ENCODE measurements around the gene NRG3.

The NRG3 gene

DNA sequence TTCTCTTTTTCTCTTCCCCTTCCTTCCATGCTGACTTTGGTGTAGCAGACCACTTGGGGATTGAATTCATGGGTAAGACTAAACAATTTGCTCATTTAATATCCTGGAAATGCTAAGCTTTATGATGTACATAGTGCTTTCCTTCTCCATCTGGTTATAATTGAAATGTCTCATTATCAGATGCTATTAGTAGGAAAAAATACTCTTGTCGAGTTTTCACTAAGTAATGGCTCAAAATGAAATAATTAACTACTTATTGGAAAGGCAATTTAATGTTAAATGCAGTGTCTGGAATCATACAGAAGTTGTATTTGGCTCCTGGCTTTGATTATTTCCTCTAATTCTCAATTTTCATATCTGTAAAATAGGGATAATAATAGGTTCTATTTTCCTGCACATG is 990.4 kb downstream of the NRG3 start:
- DNase-seq = no peak

DNA sequence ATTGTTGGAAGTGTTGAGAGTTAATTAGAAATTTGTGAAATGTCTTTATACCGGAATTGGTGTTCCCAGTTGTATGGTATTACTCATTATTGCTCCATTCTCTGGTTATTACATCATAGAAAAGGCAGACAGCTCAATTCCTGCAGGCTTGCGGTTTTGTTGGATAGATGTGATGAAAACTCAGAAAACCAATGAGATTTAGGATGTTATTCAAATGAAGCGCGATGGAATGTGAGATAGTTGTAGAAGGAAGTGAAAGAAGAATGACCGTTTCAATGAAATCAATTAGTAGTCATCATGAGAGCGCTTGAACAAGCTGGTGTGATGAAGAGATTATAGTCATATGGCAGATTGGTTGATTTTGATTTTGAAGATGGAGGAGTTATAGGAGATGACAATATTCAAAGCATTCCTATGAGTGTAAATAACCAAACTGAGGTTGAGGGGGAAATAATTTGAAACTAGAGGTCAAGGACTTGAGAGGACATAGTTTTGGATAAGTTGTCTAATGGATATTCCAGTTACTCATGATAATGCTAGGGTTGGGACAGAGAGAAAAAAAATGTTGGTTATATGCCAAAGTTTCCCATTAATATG is 991.5 kb downstream of the NRG3 start:
- DNase-seq = no peak

DNA sequence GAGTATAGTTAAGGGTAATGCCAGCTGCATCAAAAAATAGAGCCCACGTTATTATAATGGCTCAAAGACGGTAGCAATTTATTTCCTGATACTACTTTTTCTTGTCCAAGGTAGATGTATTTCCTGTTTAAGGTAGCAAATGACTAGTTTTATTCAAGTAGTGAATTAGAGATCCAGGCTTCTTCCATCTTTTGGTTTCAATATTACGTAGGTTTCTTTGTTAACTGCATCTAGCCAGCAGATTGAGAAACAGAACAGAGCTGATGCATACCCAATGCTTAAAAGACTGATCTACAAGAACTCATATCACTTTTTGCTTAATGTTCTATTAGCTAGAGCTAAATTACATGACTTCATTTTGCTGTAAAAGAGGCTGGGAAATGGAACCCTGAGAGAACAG is 992.1 kb downstream of the NRG3 start:
- DNase-seq = no peak

DNA sequence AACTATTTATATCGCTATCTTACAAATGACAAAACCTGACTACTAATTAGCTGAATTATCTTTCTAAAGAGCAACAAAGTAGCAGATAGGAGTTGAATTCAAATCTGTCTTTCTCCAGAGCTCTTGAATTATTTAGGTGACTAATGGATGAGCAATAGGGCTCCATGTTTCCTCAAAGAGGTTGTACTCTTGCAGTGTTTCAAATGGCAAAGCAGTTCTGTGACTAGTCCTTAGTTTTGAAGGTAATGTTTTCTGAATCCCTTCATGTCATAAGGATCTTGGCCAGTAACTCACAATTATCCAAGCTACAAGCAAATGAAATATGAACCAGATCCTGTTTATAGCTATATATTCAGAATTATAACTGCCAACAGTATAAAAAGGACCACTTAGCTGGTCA is 999.7 kb downstream of the NRG3 start:
- no peak for DNase-seq

DNA sequence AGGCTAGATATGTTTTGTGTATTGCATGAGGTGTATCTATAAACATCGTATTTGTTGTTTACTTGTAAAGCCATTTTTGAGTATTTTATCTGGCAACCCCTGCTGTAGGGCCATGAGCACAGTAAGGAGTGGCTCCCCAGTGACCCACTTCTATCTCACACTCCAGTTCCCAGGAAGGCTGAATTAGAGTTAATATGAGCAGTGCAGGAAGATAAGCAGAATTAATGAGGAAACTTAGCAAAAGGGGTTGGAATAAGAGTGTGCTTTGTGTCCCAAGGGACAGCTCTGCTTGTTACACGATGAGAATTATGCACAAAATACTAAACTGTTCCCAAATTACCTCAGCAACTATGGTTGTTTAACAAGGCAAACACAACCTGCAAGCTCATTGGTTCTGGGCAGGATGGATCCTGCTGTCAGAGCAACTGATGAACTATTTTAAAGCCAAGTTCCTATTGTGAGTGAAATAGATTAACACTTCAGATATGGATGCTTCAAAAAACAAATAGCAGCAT is 1005.8 kb downstream of the NRG3 start:
- no peak for DNase-seq

DNA sequence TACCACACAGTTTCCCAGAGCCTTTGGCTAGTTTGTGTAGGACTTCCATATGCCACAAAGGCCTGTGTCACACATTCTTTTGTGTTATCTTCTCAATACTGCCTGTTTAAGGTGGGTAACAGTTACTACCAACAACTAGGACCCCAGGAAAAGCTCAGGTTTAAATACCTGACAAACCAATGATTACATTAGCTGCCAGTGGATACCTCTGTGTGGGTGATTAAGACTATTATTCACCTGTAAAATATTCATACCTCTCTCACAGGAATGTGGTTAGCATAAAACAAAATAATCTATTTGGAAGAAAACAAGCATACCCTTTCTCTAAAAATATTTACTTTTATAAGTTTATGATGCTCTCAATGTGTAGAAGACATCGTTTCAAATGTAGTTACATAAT is 1007.7 kb downstream of the NRG3 start:
- DNase-seq = no peak

DNA sequence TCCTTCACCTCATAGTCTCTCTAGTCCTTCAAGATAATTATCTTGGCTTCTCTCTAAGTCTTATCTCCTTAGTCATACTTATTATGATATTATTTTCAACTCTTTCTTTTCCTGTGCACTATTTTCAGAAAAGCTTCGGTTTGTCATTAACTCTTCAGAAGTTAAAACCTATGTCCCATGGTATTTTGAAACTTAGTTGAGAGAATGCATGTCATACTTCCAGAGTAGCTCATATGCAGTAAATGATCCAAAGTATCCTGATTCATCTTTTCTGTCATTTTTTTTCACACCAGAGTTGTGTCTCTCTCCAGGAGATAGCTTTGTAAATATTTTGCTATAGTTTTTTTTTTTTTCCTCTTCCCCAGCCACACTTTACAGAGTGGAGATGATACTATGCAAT is 1008.6 kb downstream of the NRG3 start:
- no peak for DNase-seq

DNA sequence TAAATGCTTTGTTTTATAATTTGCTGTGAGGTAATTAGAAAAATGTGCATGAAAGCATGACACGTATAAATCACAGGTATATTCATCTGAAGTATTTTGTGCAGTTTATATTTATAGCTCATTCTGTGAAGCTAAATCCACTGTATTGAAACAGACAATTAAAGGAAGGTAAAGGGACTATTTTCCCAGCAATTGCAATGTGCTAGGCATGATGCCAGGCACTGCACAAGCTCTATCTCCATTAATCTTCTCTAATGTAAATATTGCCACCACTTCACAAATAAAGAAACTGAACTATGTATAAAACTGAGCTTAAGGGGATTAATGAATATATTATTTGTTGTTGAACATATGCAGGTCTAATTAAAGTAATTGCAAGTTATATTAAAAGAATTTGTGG is 1012.5 kb downstream of the NRG3 start:
- no peak for DNase-seq

DNA sequence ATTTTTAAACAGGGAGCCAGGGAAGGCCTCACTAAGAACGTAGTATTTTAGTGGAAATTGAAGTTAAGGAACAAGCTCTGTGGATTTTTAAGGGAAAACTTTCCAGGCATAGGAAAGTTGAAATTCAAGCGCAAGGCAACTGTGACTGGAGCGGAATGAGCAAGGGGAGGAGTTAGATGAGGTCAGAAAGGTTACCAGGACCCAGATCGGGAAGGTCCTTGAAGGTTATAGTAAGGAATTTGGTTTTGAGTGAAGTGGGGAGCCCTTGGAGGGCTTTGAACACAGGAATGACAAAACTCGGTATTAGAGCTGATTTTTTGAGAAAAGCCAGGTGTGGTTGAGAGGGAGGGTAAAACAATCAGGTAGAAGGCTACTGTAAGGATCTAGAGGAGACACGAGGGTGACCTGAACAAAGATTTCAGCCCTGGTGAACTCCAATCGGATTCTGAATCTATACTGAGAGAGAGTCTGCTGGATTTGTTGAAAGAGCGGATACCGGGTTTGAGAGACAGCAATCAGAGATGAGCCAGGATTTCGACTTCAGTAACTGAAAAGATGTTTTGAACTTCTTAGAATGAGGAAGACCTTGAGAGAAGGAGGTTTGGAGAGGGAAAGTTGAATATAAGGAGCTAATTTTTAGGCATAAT is 1013.9 kb downstream of the NRG3 start:
- DNase-seq = no peak

DNA sequence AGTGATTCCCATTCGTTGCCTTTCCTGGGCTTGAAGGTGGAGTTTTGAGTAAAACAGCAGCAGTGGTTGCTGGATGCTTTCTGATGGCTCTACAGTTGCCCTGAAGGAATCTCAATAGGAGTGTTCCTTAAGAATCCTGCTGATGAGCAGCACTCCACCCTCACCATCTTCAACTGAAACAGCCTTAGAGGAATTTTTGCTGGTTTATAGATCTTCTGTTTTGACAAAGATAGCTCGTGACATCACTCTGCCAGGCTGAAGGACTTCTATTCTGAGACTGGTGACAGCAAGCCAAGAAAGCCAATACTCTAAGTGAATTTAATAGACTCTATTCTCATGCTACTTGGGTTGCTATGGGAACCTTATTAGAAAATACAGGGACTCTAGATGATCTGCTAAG is 1014.7 kb downstream of the NRG3 start:
- DNase-seq = no peak

DNA sequence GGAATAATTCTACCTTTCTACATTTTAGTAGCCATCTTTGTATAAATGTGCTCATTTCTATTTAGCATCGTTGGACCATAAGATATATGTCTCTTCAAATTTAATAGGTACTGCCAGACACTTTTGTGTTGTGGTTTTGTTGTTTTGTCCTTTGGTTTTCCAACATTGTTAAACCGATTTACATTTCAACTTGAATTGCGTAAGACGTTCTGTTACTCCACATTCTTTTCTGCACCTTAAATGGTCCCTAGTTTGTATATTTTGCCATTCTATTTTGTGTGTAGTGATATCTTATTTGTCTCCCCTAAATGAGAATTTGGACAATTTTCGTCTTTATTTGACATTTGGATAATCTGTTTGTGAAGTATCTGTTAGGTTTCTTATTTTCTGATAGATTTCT is 1015.6 kb downstream of the NRG3 start:
- DNase-seq = no peak

DNA sequence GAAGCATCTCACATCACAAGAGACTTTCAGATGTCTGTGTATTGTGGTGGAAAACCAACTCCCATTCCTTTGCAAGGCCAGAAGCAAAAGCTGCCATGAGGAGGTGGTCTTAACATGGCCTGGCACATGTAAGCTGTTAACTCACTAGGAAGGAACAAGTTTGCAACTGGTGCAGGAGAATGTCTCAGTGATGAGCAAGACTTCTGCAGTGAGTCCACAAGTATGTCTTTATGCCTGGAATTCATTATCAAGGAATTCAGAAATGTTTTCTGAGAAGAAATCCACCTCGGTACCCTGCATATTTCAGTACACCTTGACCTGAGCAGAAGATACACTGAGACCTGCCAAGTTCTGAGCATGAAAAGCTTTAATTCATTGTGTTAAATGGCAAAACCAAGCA is 1033.1 kb downstream of the NRG3 start:
- no peak for DNase-seq

DNA sequence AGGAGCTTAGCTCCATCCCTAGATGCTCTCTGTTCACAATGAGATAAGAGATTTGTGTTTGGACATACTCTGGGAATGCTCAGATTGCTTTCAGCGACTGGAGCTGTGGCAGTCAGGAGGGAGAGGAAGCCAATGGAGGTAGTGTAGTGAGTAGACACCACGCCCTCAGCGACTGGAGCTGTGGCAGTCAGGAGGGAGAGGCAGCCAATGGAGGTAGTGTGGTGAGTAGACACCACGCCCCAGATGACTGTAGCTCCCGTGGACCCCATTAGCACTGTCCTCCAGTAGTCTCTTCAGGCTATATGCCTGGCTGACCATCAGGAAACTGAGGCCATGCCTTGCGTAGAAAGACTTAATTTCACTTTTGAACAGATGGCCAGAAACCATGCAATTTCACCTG is 1033.8 kb downstream of the NRG3 start:
- DNase-seq = no peak

DNA sequence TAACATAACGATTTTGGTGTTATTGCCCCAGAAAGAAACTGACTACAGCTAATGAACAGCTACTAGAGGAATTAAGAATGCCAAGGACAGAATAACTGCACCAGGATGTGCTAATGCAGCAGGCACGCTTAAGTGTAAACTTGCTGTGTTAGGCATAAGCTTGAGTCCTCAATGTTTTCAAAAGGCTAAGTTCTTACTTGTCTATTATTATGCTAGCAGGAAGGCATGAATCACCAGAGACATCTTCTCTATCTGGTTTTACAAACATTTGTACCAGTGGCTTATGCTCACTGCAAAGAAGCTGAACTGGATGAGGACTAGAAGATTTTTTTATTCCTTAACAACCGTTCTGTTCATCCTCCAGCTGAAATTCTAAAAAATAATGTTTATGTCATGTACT is 1035.3 kb downstream of the NRG3 start:
- no peak for DNase-seq

DNA sequence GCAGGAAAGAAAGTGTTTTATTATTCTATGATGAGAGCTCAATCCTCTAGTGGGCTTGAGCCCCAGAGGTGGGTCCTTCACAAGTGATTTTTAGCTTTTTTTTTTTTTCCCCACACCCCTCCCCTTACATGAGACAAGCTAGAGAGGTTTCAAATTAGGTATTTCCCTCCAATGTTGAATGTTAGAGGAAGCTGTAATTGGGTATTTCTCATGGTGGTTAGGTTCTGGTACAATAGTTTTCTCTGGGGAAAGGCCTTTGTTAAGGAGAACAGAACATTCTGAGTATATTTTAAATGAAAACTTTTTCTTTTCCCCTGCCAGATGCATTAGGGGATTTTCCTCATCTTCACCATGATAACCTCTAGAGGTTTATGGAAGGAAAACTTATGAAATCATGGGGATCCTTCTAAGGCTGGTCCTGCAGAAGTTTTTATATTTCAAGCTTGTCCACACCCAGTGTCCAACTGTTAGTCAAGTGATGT is 1039.7 kb downstream of the NRG3 start:
- no peak for DNase-seq

DNA sequence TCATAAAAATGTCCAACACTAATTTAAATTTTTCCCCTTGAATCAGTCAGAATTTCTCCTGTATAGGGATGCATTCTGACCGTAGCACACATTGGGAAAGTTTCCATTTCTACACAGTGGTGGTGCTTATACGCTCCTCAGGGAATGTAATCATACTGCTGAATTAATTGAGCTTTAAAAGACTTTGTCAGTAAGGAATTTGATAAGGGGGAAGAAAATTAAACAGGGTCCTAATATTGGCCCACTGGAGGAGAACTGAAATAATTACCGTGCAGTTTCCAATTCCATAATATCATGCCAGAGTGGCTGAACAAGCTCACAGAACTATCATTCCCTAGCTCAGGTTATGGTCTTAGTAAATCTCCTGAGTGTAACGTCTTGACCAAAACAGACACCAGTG is 1041.9 kb downstream of the NRG3 start:
- DNase-seq = no peak

DNA sequence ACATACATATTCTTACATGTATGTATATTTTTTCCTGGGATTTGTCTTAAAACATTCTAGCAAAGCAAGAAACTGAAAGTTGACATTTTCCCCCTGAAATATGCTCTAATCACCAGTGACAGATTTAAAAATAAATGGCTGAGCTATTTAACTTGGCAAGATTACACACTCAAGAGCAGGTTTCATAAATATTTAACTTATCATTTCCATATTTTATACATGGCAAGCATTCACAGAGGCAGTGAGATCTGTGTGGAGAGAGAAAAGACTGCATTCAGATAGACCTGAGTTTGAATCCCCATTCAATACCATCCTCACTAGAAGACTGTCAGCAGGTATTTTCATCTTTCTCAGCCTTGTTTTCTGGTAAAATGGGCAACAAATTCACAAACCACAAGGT is 1043.0 kb downstream of the NRG3 start:
- DNase-seq = no peak

DNA sequence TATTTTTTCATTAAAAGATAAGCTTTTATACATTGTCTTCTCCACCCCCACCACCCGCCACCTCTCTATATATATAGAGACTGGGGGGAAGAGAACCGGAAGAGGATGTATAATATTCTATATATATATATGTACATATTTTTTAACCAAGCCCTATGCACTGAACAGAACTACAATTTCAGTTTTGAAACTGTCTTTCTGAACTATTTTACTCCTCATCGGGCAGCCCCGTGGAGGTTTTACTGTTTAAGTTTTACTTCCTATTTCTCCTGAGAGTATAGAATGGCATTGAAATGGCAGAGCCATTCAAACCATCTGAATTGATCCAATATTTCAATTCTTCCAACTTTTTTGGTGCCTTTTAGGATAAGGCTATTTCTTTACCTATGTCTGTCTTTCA is 1047.1 kb downstream of the NRG3 start:
- DNase-seq = no peak

DNA sequence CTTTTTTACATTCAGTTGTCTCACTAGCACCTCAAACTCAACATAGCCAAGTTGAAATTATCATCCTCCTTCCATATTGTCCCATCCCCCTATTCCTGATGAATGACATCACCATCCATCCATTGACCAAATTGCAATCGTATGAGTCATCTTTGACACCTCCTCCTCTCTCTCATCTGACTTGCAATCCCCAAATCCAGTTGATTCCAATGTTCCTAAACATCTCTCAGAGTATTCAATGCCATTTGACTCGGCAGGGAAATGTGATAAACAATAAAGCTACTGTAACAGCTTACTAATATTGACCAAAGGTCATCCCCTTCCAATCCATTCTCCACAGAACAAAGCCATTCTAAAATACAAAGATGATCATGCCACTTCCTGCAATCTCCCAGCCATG is 1047.8 kb downstream of the NRG3 start:
- DNase-seq = no peak

DNA sequence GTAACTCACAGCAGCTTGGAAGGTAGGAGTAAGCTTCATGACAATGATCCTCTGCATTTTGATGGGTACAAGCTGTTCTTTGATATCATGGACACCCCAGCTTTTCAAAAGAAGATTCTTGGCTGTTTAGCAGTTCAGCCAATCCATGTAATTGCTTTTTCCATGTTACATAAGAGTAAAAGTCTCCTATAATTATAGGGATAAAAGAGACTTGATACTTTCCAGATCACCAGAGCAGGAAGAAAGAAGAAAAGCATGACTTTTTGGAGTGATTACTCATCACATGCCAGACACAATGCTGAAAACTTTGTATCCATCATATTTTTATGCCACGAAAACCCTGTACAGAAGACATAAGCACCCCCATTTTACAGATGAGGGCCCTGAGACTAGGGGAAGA is 1049.7 kb downstream of the NRG3 start:
- DNase-seq = no peak

DNA sequence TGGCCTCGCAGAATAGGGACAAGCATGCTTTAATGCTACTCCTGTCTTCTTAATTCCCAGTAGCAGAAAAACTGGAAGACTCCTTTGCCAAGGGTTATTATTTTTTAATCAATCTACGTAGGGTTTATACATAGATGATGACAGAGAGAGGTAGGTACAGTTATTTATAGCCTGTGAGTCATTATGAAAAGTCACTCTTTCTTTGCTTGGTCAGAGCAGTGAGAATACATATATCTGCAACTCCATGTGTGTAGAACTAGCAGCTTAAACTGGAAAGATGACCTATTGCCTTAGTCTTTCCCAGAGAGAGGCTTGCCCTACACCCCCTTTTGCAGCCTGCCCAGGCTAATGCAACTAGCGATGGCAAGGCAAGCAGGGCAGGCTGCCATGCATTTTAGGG is 1050.6 kb downstream of the NRG3 start:
- no peak for DNase-seq

DNA sequence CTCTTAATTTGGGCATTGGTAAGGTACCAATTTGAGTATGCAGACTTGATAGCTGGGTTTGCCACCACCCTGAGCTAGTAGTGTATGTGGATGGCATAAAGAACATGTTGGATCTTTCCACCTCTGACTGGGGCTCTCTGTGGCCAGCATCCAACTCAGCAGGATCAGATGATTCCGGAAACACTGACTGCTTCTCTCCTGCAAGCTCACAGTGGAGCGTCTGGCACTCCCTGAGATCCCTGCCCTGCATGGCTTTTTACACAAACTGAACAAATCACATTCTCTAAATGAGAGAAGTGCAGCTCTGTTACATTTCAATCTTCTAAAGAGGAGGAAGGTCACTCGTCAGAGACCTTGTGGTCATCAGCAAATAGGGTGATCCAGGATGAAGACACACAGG is 1057.5 kb downstream of the NRG3 start:
- DNase-seq = no peak

DNA sequence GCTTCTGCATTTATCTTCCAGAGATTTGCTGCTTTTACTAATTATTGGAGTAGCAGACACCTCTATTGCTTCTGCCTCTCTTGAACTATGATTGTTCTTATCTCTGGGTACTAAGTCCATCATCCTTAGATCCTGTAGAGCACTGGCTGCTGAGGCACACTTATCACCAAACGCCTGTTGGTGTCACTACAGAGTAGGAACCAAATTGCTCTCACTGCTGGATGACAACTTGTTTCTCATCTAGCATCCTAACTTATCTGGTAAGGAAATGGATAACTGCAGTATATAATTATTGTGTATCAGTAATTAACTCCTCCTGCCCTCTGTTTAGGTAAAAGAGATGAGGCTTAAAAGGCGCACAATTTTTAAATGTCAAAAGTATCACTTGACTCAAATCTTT is 1059.4 kb downstream of the NRG3 start:
- DNase-seq = no peak

DNA sequence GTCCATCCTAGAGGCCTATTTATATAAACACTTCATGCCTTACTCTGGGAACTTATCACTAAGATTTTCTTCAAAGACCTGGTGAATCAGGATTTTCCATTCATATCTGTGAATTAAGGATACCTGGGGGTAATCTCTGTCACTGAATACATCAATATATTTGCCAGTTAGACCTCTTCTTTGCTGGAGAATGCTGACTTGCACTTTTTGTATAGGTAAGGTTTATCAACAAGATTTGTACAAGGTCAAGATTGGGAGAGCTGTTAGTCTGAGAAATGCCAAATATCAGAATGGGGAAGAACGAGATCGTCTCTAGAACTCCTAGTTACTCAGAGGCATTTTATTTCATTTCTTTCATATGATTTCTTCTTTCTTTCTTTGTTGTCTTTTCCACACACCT is 1060.0 kb downstream of the NRG3 start:
- DNase-seq = no peak

DNA sequence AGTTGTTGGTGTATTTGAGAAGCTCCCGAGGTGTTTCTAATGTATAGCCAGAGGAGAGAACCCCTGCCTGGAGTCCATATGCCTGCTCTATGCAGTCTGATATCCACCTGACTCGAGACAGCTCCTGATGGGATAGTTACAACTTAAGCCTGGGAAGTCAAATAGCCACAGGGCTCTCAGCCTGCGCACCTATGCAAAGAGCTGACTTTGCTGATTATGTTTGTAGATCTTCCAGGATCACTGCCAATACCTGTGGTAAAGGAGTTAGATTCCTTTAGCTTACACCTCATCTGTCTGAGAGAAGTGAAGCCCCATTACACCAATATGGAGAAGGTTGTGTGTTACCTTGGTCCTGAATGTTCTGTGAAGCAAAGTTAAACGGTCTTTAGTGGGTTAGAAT is 1063.3 kb downstream of the NRG3 start:
- DNase-seq = no peak

Data from stimulated activated CD4-positive, alpha-beta T cell treated with anti-CD3 and anti-CD28 coated beads, Interleukin-4, amount 100 ng/mL, for 24 hours (primary cell).